Right cardiac atrium (tissue), 5 donors: ENCODE data around the gene APBB2. TPM values are rescaled to one million over a fixed set of nuclear protein-coding genes. Genes with fewer than 3 reads are reported as not detected.

Experiments
- ATAC-seq, 2 donors: fragments of 200-7000 bp; cut with Tn5 transposase; one replicate each; pipeline versions ENCODE4 v1.8.0 to v1.9.1; 2020; ENCODE audit warnings: moderate library complexity in 2 of 2, mild to moderate bottlenecking in 1 of 2
- DNase-seq, 3 donors: peaks; one replicate each; pipeline ENCODE4 v3.0.0-alpha.2; 2020
- H3K27ac ChIP-seq: one replicate; pipeline ENCODE4 v1.5.1; 2013; ENCODE audit warnings: mild to moderate bottlenecking, low read length, control low read depth, moderate library complexity
- H3K27me3 ChIP-seq: one replicate; pipeline ENCODE4 v1.6.1; 2013; ENCODE audit not compliant: control insufficient read depth, insufficient read depth
- H3K4me1 ChIP-seq: one replicate; pipeline ENCODE4 v1.6.1; 2013; ENCODE audit warnings: low read length; ENCODE audit not compliant: control insufficient read depth, insufficient read depth
- H3K4me3 ChIP-seq: one replicate; pipeline ENCODE4 v1.5.1; 2013; ENCODE audit warnings: low read length, control low read depth
- H3K9me3 ChIP-seq: one replicate; pipeline ENCODE4 v1.6.1; 2013; ENCODE audit warnings: low read length; ENCODE audit not compliant: control insufficient read depth
- WGBS: extraction: QIAGEN DNeasy Blood & Tissue Kit; methylation state at CpG from one replicate; pipeline ENCODE4 v1.1.7; 2013; 5-methylcytosine and 5-hydroxymethylcytosine counted together
- intact Hi-C, 4 donors: fragments of 100-400 bp; cut with DNase I; formaldehyde crosslinking; loops; one replicate each; pipeline versions ENCODE4 v1.11.0 to v1.14.0; 2022 to 2023
- polyA plus RNA-seq: library from polyadenylated mRNA; stranded (reverse); fragments of 200-250 nt; gene quantifications from one replicate; pipeline ENCODE4 v1.2.3, GENCODE V29; 2013
- total RNA-seq, 4 donors: library from RNA; stranded (reverse); fragmentation: NEBNext Ultra II Directional; extraction: Animal tissue kit (Norgen Biotek cat#: 25700); gene quantifications; one replicate each; pipeline ENCODE4 v1.2.1, GENCODE V29; 2021
- donor health status: healthy with polysubstance abuse.
- donor health status: DM: no; HTN: yes; CAD: no.
- donor health status: DM: no; HTN: no; CAD: no.
- donor health status: DM: no; HTN: yes; CAD: no; lungs with severe emphysema.
- donor health status: DM: yes; HTN: yes; CAD: no.

The APBB2 gene
- total and polyA plus RNA-seq, 5 donors, result 12.7 to 46.2 (median 37.0) TPM

DNA sequence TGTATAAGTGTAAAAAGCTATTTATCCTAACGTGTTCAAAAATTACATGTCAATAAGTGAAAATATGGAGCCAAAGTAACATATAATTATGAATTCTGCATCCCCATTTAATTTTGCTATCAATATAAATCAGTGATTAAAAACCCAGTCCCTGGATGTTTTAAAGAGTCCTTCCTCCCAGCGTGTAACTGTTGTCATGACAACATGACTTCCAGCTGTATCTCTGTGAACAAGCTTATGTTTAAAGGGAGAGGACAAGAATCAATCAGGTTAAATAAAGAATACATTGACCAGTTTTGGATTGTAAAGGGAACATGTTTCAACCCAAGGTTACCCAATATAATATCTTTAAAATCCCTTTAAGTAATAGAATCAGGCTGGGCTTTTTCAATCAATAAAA lies 244.8 kb downstream of the APBB2 start:
- intact Hi-C loops, result no loop called here
- Histone ChIP-seq H3K27me3 (no peaks in the 10 kb centered on the region), H3K4me1 (peaks cover 2% of the 10 kb centered on the region), H3K9me3 (no peaks in the 10 kb centered on the region), H3K4me3 (no peak overlapping the region), H3K27ac (no peak overlapping the region)
- WGBS, result 73% methylated on average over 2 of the region's 2 CpGs
- ATAC-seq (no peak), DNase-seq (no peak)

GRCh38 chr4:40967550-40967949 lies 246.8 kb downstream of the APBB2 start:
- no peak for DNase-seq
- intact Hi-C loops, result no loop called here
- H3K9me3 ChIP-seq, result no peaks in the 10 kb centered on the region
- peak; percentile 31 to 43 for ATAC-seq
- no peak overlapping the region for H3K27ac ChIP-seq
- no peak overlapping the region for H3K4me3 ChIP-seq
- 77% methylated on average over 6 of the region's 6 CpGs for WGBS
- peaks cover 2% of the 10 kb centered on the region for H3K4me1 ChIP-seq
- H3K27me3 ChIP-seq, result no peaks in the 10 kb centered on the region

DNA sequence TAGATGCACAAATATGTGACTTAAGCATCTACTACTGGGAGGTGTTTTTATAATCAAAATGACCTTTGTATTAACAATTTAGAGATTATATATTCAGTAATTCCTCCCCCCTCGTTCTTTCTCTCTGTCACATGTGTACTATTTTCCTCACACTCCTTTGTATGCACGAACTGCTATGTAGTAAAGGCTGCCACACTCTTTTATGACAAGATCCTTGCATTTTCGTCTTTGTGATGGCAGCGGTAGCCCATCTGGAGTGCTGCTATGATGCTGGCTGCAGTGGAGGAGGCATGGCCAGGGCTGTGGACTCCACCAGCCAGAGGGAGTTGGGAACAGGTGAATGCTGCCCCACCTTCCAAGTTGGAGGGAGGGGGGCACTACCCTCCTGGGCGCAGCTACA lies 248.3 kb downstream of the APBB2 start:
- Histone ChIP-seq H3K4me1 (peaks cover 2% of the 10 kb centered on the region), H3K9me3 (no peaks in the 10 kb centered on the region), H3K27ac (no peak overlapping the region), H3K27me3 (no peaks in the 10 kb centered on the region), H3K4me3 (no peak overlapping the region)
- 82% methylated on average over 5 of the region's 5 CpGs for WGBS
- intact Hi-C loops, result no loop called here
- ATAC-seq (no peak), DNase-seq (no peak)

DNA sequence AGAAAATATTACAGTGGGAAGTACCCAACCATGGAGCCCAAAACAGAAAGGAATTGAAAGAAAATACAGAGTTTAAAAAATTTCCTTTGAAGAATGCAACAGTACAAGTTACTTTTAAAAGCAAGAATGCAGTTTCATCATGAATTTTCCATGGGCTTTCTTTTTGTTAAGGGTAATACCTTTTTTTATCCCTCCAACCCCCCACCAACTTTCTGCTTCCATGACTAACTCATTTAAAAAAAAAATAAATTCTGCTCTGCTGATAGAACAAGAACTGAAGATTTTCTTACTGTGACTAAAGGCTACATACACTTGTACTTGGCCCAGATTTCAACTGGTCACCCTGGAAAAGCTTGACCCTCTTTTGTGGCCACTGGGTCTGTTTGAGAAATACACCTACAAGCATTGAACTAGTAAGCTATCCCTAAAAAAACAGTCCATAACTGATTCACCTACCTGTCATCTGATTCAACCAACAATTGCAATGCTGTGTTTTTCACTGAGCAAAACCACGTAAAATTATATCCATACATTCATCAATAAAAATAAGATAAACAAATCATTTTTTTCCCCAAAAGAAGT lies 250.4 kb downstream of the APBB2 start:
- no peak overlapping the region for H3K27ac ChIP-seq
- 97% methylated on average over 1 of the region's 1 CpG for WGBS
- no peaks in the 10 kb centered on the region for H3K27me3 ChIP-seq
- no peaks in the 10 kb centered on the region for H3K9me3 ChIP-seq
- no peak for ATAC-seq
- no peak for DNase-seq
- intact Hi-C loops, result no loop called here
- H3K4me3 ChIP-seq, result no peak overlapping the region
- H3K4me1 ChIP-seq, result peaks cover 2% of the 10 kb centered on the region

DNA sequence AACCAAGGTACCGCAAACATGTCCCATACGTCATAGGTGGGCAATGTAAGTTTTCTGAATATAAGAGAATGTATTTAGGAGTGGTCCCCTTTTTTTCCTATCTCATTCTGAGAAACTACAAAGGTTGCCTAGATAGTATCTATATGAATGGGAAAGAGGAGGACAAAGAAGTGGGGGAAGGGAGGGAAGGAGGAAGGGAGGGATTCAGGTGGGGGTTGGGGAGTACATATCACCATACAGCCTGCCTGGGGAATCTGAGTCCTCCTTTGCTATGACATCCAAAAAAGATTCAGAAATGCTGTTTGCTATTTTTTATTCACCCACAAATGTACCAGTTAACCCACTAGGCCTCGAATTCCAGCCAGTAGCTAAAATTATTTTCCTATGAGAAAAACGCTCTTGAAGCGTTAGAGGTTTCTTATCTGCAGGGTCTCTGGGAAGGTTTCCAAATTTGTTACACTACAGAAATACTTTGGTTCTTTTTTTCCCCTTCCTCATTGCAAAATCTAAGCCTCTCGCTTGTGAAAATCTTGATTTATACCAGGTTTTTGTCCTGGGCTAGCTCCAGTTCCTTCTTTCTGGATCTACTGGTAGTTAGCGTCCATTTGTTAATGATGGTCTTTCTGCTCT lies 251.7 kb downstream of the APBB2 start:
- Histone ChIP-seq H3K4me1 (no peaks in the 10 kb centered on the region), H3K27me3 (no peaks in the 10 kb centered on the region), H3K27ac (no peak overlapping the region), H3K9me3 (no peaks in the 10 kb centered on the region), H3K4me3 (no peak overlapping the region)
- DNase-seq, result no peak
- ATAC-seq, result no peak
- intact Hi-C loops, result no loop called here
- 57% methylated on average over 7 of the region's 7 CpGs for WGBS

- intact Hi-C loops, result no loop called here
- Histone ChIP-seq H3K4me1 (no peaks in the 10 kb centered on the region), H3K9me3 (no peaks in the 10 kb centered on the region), H3K4me3 (no peak overlapping the region), H3K27ac (no peak overlapping the region), H3K27me3 (no peaks in the 10 kb centered on the region)
- DNase-seq (no peak), ATAC-seq (no peak)
- 90% methylated on average over 1 of the region's 1 CpG for WGBS
Observed at GRCh38 chr4:40960941-40961340, 253.4 kb downstream of the APBB2 start.

DNA sequence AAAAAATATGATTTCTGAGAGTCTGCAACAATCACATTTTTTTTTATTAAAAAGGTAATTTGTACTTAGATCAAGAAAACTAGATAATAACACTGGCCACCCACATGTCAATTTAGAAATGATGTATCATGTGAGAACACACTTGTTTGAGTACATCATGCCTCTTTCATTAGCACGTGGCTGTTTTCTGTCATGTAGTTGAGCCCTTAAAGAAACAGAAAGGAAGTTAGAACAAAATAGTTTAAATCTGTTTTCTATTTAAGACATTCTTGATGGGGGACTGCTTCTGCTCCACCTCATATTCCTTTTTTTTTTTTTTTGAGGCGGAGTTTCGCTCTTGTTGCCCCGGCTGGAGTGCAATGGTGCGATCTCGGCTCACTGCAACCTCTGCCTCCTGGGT lies 257.1 kb downstream of the APBB2 start:
- ATAC-seq, result no peak
- H3K27ac ChIP-seq, result no peak overlapping the region
- 95% methylated on average over 6 of the region's 6 CpGs for WGBS
- intact Hi-C loops, result no loop called here
- no peaks in the 10 kb centered on the region for H3K9me3 ChIP-seq
- no peak overlapping the region for H3K4me3 ChIP-seq
- no peak for DNase-seq
- H3K4me1 ChIP-seq, result peaks cover 16% of the 10 kb centered on the region
- H3K27me3 ChIP-seq, result no peaks in the 10 kb centered on the region

DNA sequence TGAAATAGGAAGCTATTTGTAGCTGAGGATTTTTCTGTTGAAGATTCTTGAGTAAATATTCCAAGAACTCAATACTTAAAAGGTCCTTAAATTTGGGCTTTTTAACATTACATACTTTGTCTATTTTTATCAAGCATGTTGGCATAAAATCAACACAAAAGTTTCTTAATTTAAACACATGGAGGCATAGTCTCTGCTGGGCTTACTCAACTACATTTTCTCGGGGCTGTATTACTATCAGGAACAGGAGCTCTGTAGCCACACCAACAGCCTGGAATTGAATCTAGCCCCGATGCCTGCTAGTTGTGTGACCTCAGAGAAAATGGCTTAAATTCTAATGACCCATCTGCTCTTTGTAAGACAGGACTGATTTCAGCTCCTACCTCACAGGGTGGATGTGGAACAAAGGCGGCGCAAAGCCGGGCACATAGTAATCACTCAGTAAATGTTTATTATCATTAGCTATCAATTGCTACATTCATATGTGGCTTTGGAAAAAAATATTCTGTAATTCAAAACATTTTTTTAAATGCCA lies 257.6 kb downstream of the APBB2 start:
- DNase-seq (no peak), ATAC-seq (no peak)
- intact Hi-C loops, result no loop called here
- Histone ChIP-seq H3K4me1 (peaks cover 16% of the 10 kb centered on the region), H3K27ac (no peak overlapping the region), H3K9me3 (no peaks in the 10 kb centered on the region), H3K4me3 (no peak overlapping the region), H3K27me3 (no peaks in the 10 kb centered on the region)
- 81% methylated on average over 5 of the region's 5 CpGs for WGBS

- peak; percentile 57 to 66 for ATAC-seq
- intact Hi-C loops, result no loop called here
- no peak for DNase-seq
- peaks cover 16% of the 10 kb centered on the region for H3K4me1 ChIP-seq
- no peaks in the 10 kb centered on the region for H3K9me3 ChIP-seq
- WGBS, result 21% methylated on average over 8 of the region's 8 CpGs
- H3K27ac ChIP-seq, result peak overlapping the region; percentile 90
- no peak overlapping the region for H3K4me3 ChIP-seq
- no peaks in the 10 kb centered on the region for H3K27me3 ChIP-seq
Observed at GRCh38 chr4:40954088-40954668, 260.2 kb downstream of the APBB2 start.

GRCh38 chr4:40953283-40954087 lies 260.9 kb downstream of the APBB2 start:
- Histone ChIP-seq H3K27me3 (no peaks in the 10 kb centered on the region), H3K4me3 (no peak overlapping the region), H3K9me3 (no peaks in the 10 kb centered on the region), H3K4me1 (peaks cover 16% of the 10 kb centered on the region), H3K27ac (peak overlapping the region; percentile 90)
- peak; percentile 44 to 76 (median 69) for DNase-seq
- 33% methylated on average over 12 of the region's 12 CpGs for WGBS
- peak; percentile 86 to 89 for ATAC-seq
- intact Hi-C loops, result no loop called here

DNA sequence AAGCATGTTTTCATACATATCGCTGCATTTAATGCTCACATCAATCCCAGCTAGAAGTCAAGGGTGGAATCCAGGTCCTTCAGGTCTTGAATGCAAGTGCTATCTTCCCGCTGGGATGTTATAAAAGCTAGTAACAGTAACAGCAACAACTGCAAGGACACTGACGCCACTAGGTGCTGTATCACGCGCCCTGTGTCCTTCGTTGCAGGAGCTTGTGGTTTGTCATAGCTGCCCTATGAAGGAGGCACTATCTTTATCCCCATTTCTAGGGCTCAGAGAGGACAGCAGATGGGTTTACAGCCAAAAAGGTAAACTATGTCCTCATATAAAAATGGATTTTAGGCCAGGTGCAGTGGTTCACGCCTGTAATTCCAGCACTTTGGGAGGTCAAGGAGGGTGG lies 261.7 kb downstream of the APBB2 start:
- ATAC-seq, result no peak
- Histone ChIP-seq H3K9me3 (no peaks in the 10 kb centered on the region), H3K27ac (peak overlapping the region; percentile 13), H3K27me3 (no peaks in the 10 kb centered on the region), H3K4me3 (no peak overlapping the region), H3K4me1 (peaks cover 16% of the 10 kb centered on the region)
- WGBS, result 94% methylated on average over 7 of the region's 7 CpGs
- intact Hi-C loops, result no loop called here
- no peak for DNase-seq
